HEK293 (cell line): ENCODE measurements around the gene TUSC1.
"Not testable (repeated sequence)": the region's sequence is repeated elsewhere in the genome, so short reads cannot be mapped to it uniquely, and the experiment has no call there.

Source experiments
- CTCF ChIA-PET: fragments of 350-600 bp; formaldehyde crosslinking; extraction: SDS; loops from one replicate; lab custom pipeline; 2021; ENCODE audit warnings: antibody characterized with exemption; lab: Yijun Ruan, JAX
- POLR2A ChIA-PET: fragments of 300-600 bp; formaldehyde crosslinking; extraction: SDS; loops from one replicate; lab custom pipeline; 2020; ENCODE audit warnings: antibody characterized with exemption, inconsistent platforms; lab: Yijun Ruan, JAX
- H3K27ac ChIP-seq: fragments of 200-500 bp; sonication (Bioruptor generic); 2 replicates; pipeline ENCODE4 v1.5.1; 2014; ENCODE audit warnings: low read depth, low read length, control low read depth, inconsistent platforms; ENCODE audit errors: extremely low read depth
- H3K36me3 ChIP-seq, 2 experiments: fragments of 200-500 bp in 1 of 2; sonication (Bioruptor generic) in 1 of 2; 1 replicate in 1 of 2; 2 replicates in 1 of 2; pipeline ENCODE4 v1.5.1; 2014 to 2017; ENCODE audit warnings: inconsistent platforms in 2 of 2, low read length in 2 of 2; ENCODE audit not compliant: control insufficient read depth in 2 of 2, insufficient read depth in 1 of 2
- H3K4me1 ChIP-seq: fragments of 200-500 bp; sonication (Bioruptor generic); 2 replicates; pipeline ENCODE4 v1.5.1; 2014; ENCODE audit warnings: mild to moderate bottlenecking, low read length, inconsistent platforms; ENCODE audit not compliant: control insufficient read depth, insufficient read depth
- H3K4me3 ChIP-seq: 2 replicates; pipeline ENCODE4 v1.5.1; 2011; ENCODE audit warnings: low read depth, mild to moderate bottlenecking, control low read depth, low read length, moderate library complexity
- H3K9me3 ChIP-seq: fragments of 200-500 bp; sonication (Bioruptor generic); 2 replicates; pipeline ENCODE4 v1.5.1; 2014; ENCODE audit warnings: low read depth, low read length, inconsistent platforms; ENCODE audit not compliant: control insufficient read depth, insufficient read depth
- BCL6B ChIP-seq: fragments of 450-650 bp; formaldehyde crosslinking; IDR thresholded peaks from 2 replicates; pipeline ENCODE4 v1.5.1; 2017; ENCODE audit warnings: missing biosample characterization, missing genetic modification characterization
- HOXC10 ChIP-seq: sonication (generic); formaldehyde crosslinking; IDR thresholded peaks from 2 replicates; pipeline ENCODE4 v1.8.1; 2023; ENCODE audit warnings: mild to moderate bottlenecking, missing genetic modification reagents
- KLF8 ChIP-seq: fragments of 450-650 bp; formaldehyde crosslinking; IDR thresholded peaks from 2 replicates; pipeline ENCODE4 v1.5.1; 2016; ENCODE audit warnings: missing biosample characterization, missing genetic modification characterization
- OSR2 ChIP-seq: fragments of 450-650 bp; formaldehyde crosslinking; IDR thresholded peaks from 2 replicates; pipeline ENCODE4 v1.5.1; 2016; ENCODE audit warnings: missing biosample characterization, missing genetic modification characterization
- SP3 ChIP-seq: fragments of 450-650 bp; formaldehyde crosslinking; IDR thresholded peaks from 2 replicates; pipeline ENCODE4 v1.5.1; 2016; ENCODE audit warnings: missing biosample characterization, missing genetic modification characterization
- TCF7L2 ChIP-seq: IDR thresholded peaks from 2 replicates; pipeline ENCODE4 v1.6.1; 2011; ENCODE audit warnings: low read depth, mild to moderate bottlenecking, inconsistent platforms, low read length, moderate library complexity, borderline replicate concordance
- ZBTB48 ChIP-seq: fragments of 450-650 bp; formaldehyde crosslinking; IDR thresholded peaks from 2 replicates; pipeline ENCODE4 v1.5.1; 2016; ENCODE audit warnings: missing biosample characterization, missing genetic modification characterization
- ZNF169 ChIP-seq: fragments of 450-650 bp; formaldehyde crosslinking; IDR thresholded peaks from 2 replicates; pipeline ENCODE4 v1.5.1; 2016; ENCODE audit warnings: missing biosample characterization, missing genetic modification characterization
- ZNF174 ChIP-seq: fragments of 450-650 bp; formaldehyde crosslinking; IDR thresholded peaks from 2 replicates; pipeline ENCODE4 v1.5.0; 2017; ENCODE audit warnings: missing biosample characterization, mild to moderate bottlenecking, missing genetic modification characterization
- ZNF202 ChIP-seq: fragments of 450-650 bp; formaldehyde crosslinking; IDR thresholded peaks from 2 replicates; pipeline ENCODE4 v1.5.1; 2016; ENCODE audit warnings: missing biosample characterization, missing genetic modification characterization, borderline replicate concordance
- ZNF211 ChIP-seq: fragments of 450-650 bp; formaldehyde crosslinking; IDR thresholded peaks from 2 replicates; pipeline ENCODE4 v1.5.1; 2016; ENCODE audit warnings: low read depth, missing biosample characterization, missing genetic modification characterization
- ZNF292 ChIP-seq: fragments of 450-650 bp; formaldehyde crosslinking; IDR thresholded peaks from 2 replicates; pipeline ENCODE4 v1.5.1; 2016; ENCODE audit warnings: low read depth, missing biosample characterization, missing genetic modification characterization, borderline replicate concordance
- ZNF513 ChIP-seq: fragments of 450-650 bp; IDR thresholded peaks from 2 replicates; pipeline ENCODE4 v1.5.1; 2018; ENCODE audit warnings: missing biosample characterization, missing genetic modification characterization
- ZNF514 ChIP-seq: fragments of 450-650 bp; formaldehyde crosslinking; IDR thresholded peaks from 2 replicates; pipeline ENCODE4 v1.5.1; 2016; ENCODE audit warnings: missing biosample characterization, missing genetic modification characterization
- ZNF521 ChIP-seq: fragments of 450-650 bp; formaldehyde crosslinking; IDR thresholded peaks from 2 replicates; pipeline ENCODE4 v1.5.1; 2017; ENCODE audit warnings: missing biosample characterization, mild to moderate bottlenecking, missing genetic modification characterization
- ZNF549 ChIP-seq: fragments of 450-650 bp; IDR thresholded peaks from 2 replicates; pipeline ENCODE4 v1.5.1; 2018; ENCODE audit warnings: missing biosample characterization, missing genetic modification characterization, mild to moderate bottlenecking, inconsistent platforms, moderate library complexity
- ZNF580 ChIP-seq: fragments of 450-650 bp; formaldehyde crosslinking; IDR thresholded peaks from 2 replicates; pipeline ENCODE4 v1.5.1; 2016; ENCODE audit warnings: missing biosample characterization, missing genetic modification characterization
- ZNF692 ChIP-seq: fragments of 450-650 bp; formaldehyde crosslinking; IDR thresholded peaks from 2 replicates; pipeline ENCODE4 v1.5.1; 2016; ENCODE audit warnings: missing biosample characterization, missing genetic modification characterization
- ZNF701 ChIP-seq: fragments of 450-650 bp; formaldehyde crosslinking; IDR thresholded peaks from 2 replicates; pipeline ENCODE4 v1.5.1; 2016; ENCODE audit warnings: missing biosample characterization, missing genetic modification characterization
- ZNF768 ChIP-seq: fragments of 450-650 bp; formaldehyde crosslinking; IDR thresholded peaks from 2 replicates; pipeline ENCODE4 v1.5.1; 2018; ENCODE audit warnings: missing biosample characterization, mild to moderate bottlenecking, missing genetic modification characterization
- ZNF792 ChIP-seq: fragments of 450-650 bp; formaldehyde crosslinking; IDR thresholded peaks from 2 replicates; pipeline ENCODE4 v1.5.1; 2016; ENCODE audit warnings: missing biosample characterization, missing genetic modification characterization
- TF ChIP-seq, protein P1 (sequence below): fragments of 450-650 bp; formaldehyde crosslinking; IDR thresholded peaks from 2 replicates; pipeline ENCODE4 v1.5.1; 2016; ENCODE audit warnings: missing biosample characterization, missing genetic modification characterization
- TF ChIP-seq, protein P2 (sequence below): fragments of 450-650 bp; formaldehyde crosslinking; IDR thresholded peaks from 2 replicates; pipeline ENCODE4 v1.5.1; 2016; ENCODE audit warnings: missing biosample characterization, missing genetic modification characterization

Gene TUSC1

DNA sequence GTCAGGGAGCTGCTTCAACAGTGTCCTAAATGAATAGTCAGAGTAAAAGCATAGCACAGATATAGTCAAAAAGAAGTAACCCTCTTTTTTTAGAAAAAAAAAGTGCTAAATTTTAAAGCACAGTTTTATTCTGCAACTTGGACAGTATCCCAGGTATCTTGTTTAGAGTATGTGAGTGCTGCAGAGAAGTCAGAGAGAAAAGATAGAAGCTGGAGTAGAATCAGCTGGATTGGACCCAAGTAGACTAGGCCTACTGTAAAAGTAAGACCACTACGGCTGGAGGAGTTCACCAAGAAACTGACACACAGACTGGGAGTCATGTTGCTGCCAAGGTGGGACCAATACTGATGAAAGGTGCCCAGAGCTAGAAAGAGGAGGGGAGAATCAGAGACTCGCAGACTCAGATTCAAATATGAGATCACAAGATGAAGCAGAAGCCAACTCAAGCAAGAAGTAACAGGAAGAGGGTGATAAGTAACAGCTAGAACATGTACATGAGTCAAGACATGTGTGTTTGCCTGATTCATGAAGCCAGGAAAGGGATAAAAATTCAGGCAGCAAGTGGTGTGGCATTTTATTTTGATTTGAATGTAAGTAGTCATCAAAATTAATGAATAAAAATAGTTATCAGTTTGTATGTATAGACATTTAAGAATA lies 25.6 kb upstream of the TUSC1 start:
- CTCF ChIA-PET = interaction anchor here (0.7 kb wide), 1 partner anchor 249 kb away, joined by 4 read pairs; no protein-coding TSS in a partner anchor

GRCh38 chr9:25702536-25702935 lies 24.3 kb upstream of the TUSC1 start:
- Histone ChIP-seq H3K4me1 (no peaks in the 10 kb centered on the region), H3K27ac (no peak overlapping the region), H3K36me3 (no peaks in the 10 kb centered on the region), H3K9me3 (no peaks in the 10 kb centered on the region), H3K4me3 (no peak overlapping the region)
- POLR2A ChIA-PET = no interaction called here
- CTCF ChIA-PET = no interaction called here
- TF ChIP-seq, protein P1, sequence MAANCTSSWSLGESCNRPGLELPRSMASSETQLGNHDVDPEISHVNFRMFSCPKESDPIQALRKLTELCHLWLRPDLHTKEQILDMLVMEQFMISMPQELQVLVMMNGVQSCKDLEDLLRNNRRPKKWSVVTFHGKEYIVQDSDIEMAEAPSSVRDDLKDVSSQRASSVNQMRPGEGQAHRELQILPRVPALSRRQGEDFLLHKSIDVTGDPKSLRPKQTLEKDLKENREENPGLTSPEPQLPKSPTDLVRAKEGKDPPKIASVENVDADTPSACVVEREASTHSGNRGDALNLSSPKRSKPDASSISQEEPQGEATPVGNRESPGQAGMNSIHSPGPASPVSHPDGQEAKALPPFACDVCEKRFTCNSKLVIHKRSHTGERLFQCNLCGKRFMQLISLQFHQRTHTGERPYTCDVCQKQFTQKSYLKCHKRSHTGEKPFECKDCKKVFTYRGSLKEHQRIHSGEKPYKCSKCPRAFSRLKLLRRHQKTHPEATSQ = no peak
- TF ChIP-seq ZNF174 (tag by site-specific recombination) = no peak
- no peak for TF ChIP-seq ZNF513 (tag by site-specific recombination)
- no peak for TF ChIP-seq ZNF211 (tag by site-specific recombination)
- TF ChIP-seq KLF8 (tag by site-specific recombination) = no peak
- TF ChIP-seq, all 188 proteins: peak for 0

More for the DNA sequence above, 25.6 kb upstream of the TUSC1 start:
- POLR2A ChIA-PET = no interaction called here
- no peak overlapping the region for H3K27ac ChIP-seq
- TF ChIP-seq ZNF521 (tag by site-specific recombination) = no peak
- no peak for TF ChIP-seq ZNF701 (tag by site-specific recombination)
- TF ChIP-seq OSR2 (tag by site-specific recombination) = no peak
- TF ChIP-seq ZNF792 = no peak
- TF ChIP-seq ZNF549 (tag by site-specific recombination) = no peak
- TF ChIP-seq HOXC10 (CRISPR knock-in tag) = no peak
- no peak for TF ChIP-seq ZNF692 (tag by site-specific recombination)
- TF ChIP-seq, protein P2, sequence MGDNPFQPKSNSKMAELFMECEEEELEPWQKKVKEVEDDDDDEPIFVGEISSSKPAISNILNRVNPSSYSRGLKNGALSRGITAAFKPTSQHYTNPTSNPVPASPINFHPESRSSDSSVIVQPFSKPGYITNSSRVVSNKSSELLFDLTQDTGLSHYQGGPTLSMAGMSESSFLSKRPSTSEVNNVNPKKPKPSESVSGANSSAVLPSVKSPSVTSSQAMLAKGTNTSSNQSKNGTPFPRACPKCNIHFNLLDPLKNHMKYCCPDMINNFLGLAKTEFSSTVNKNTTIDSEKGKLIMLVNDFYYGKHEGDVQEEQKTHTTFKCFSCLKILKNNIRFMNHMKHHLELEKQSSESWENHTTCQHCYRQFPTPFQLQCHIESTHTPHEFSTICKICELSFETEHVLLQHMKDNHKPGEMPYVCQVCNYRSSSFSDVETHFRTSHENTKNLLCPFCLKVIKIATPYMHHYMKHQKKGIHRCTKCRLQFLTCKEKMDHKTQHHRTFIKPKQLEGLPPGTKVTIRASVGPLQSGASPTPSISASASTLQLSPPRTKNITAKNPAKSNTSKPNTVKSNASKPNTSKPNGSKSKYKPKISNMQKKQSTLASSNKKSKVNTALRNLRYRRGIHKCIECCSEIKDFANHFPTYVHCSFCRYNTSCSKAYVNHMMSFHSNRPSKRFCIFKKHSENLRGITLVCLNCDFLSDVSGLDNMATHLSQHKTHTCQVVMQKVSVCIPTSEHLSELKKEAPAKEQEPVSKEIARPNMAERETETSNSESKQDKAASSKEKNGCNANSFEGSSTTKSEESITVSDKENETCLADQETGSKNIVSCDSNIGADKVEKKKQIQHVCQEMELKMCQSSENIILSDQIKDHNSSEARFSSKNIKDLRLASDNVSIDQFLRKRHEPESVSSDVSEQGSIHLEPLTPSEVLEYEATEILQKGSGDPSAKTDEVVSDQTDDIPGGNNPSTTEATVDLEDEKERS (tag by site-specific recombination) = no peak
- TF ChIP-seq ZNF768 (tag by site-specific recombination) = no peak
- TF ChIP-seq ZNF202 (tag by site-specific recombination) = no peak
- no peak for TF ChIP-seq ZNF514
- TF ChIP-seq SP3 (tag by site-specific recombination) = no peak
- TF ChIP-seq ZNF292 = no peak
- TF ChIP-seq BCL6B = no peak
- no peak for TF ChIP-seq ZNF169 (tag by site-specific recombination)
- TF ChIP-seq ZNF580 = no peak
- no peak for TF ChIP-seq ZBTB48 (tag by site-specific recombination)
- no peak for TF ChIP-seq TCF7L2
- TF ChIP-seq, all 188 proteins: peak for 0
- no peaks in the 10 kb centered on the region for H3K4me1 ChIP-seq
- no peaks in the 10 kb centered on the region for H3K9me3 ChIP-seq
- H3K36me3 ChIP-seq = no peaks in the 10 kb centered on the region
- H3K4me3 ChIP-seq = no peak overlapping the region

DNA sequence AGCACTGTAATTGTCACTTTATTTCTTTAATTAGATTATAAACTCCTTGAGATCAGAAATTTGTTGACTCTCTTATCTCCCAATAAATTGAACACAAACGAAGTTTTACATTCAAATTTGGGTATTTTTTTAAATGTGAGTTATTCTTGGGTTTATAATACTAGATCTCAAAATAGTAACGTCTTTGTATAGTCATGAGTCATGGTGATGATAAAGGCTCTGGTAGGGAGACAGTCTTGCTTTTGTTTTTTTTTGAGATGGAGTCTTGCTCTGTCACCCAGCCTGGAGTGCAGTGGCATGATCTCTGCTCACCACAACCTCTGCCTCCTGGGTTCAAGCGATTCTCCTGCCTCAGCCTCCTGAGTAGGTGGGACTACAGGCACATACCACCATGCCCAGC lies 22.7 kb upstream of the TUSC1 start:
- not testable (repeated sequence) for H3K36me3 ChIP-seq, H3K27ac ChIP-seq, H3K4me1 ChIP-seq, H3K9me3 ChIP-seq, H3K4me3 ChIP-seq
- ChIA-PET CTCF (interaction anchor here (0.6 kb wide), 1 partner anchor 12 kb away, joined by 3 read pairs; no protein-coding TSS in a partner anchor), POLR2A (interaction anchor here (0.6 kb wide), 1 partner anchor 9 kb away, joined by 3 read pairs; no protein-coding TSS in a partner anchor)
